WTC11 (cell line): Measurements from ENCODE around the gene EFNB3. TPM values are rescaled to one million over a fixed set of nuclear protein-coding genes. Genes with fewer than 3 reads are reported as not detected.

Experiments used
- ATAC-seq: fragments of 200-7000 bp; cut with Tn5 transposase; 2 replicates; pipeline ENCODE4 v1.10.0; 2021; ENCODE audit warnings: mild to moderate bottlenecking, moderate library complexity
- CTCF ChIA-PET: fragments of 300-600 bp; sonication (Branson Sonifier 250); formaldehyde crosslinking; loops from one replicate; lab custom pipeline; 2021; ENCODE audit warnings: antibody characterized with exemption; lab: Charles Lee
- POLR2A ChIA-PET: fragments of 350-600 bp; sonication (Branson Sonifier 250); formaldehyde crosslinking; loops from one replicate; lab custom pipeline; 2021; ENCODE audit warnings: antibody characterized with exemption; lab: Charles Lee
- DNase-seq: peaks from one replicate; pipeline ENCODE4 v3.0.0; 2021; ENCODE audit warnings: low spot score
- H3K27ac Mint-ChIP-seq: 2 replicates; pipeline ENCODE4 v1.8.0; 2021; ENCODE audit warnings: mixed read lengths
- H3K27me3 Mint-ChIP-seq: 2 replicates; pipeline ENCODE4 v1.8.0; 2021; ENCODE audit warnings: low read depth, mild to moderate bottlenecking, moderate library complexity, mixed read lengths
- H3K36me3 Mint-ChIP-seq: 2 replicates; pipeline ENCODE4 v1.8.0; 2021; ENCODE audit warnings: mixed read lengths
- H3K4me1 Mint-ChIP-seq: 2 replicates; pipeline ENCODE4 v1.8.0; 2022; ENCODE audit warnings: mixed read lengths
- H3K4me3 Mint-ChIP-seq: 2 replicates; pipeline ENCODE4 v1.8.0; 2021; ENCODE audit warnings: mild to moderate bottlenecking, moderate library complexity, mixed read lengths
- H3K9me3 Mint-ChIP-seq: 2 replicates; pipeline ENCODE4 v1.8.0; 2021; ENCODE audit warnings: mixed read lengths
- CREB1 ChIP-seq: sonication (generic); formaldehyde crosslinking; IDR thresholded peaks from 2 replicates; pipeline ENCODE4 v1.8.0; 2023; ENCODE audit warnings: mild to moderate bottlenecking, missing genetic modification reagents
- E2F1 ChIP-seq: sonication (generic); formaldehyde crosslinking; IDR thresholded peaks from 2 replicates; pipeline ENCODE4 v1.8.0; 2022; ENCODE audit warnings: mild to moderate bottlenecking, missing genetic modification reagents
- ERG ChIP-seq: fragments of 250-450 bp; sonication (Bioruptor Pico); IDR thresholded peaks from 2 replicates; pipeline ENCODE4 v1.8.0; 2021; ENCODE audit warnings: mild to moderate bottlenecking
- FOXJ3 ChIP-seq: sonication (generic); formaldehyde crosslinking; IDR thresholded peaks from 2 replicates; pipeline ENCODE4 v1.9.0; 2021; ENCODE audit warnings: missing genetic modification reagents, mild to moderate bottlenecking, borderline replicate concordance
- FOXP1 ChIP-seq: sonication (generic); formaldehyde crosslinking; IDR thresholded peaks from 2 replicates; pipeline ENCODE4 v1.8.0; 2022; ENCODE audit warnings: missing genetic modification reagents, mild to moderate bottlenecking, moderate library complexity, borderline replicate concordance
- GRHL2 ChIP-seq: fragments of 250-450 bp; sonication (Bioruptor Pico); IDR thresholded peaks from 2 replicates; pipeline ENCODE4 v1.8.0; 2022; ENCODE audit warnings: mild to moderate bottlenecking, moderate library complexity; ENCODE audit not compliant: insufficient replicate concordance, severe bottlenecking
- GTF2I ChIP-seq: fragments of 250-450 bp; sonication (Bioruptor Pico); conservative IDR thresholded peaks from 2 replicates; pipeline ENCODE4 v1.4.0; 2021; ENCODE audit warnings: mild to moderate bottlenecking
- IRF2 ChIP-seq: sonication (generic); formaldehyde crosslinking; IDR thresholded peaks from 2 replicates; pipeline ENCODE4 v1.8.0; 2022; ENCODE audit warnings: low read depth, missing genetic modification reagents, borderline replicate concordance
- JAZF1 ChIP-seq: fragments of 250-450 bp; sonication (Bioruptor Pico); IDR thresholded peaks from 2 replicates; pipeline ENCODE4 v1.9.0; 2021; ENCODE audit warnings: moderate library complexity, mild to moderate bottlenecking, inconsistent platforms
- MLX ChIP-seq: sonication (generic); formaldehyde crosslinking; IDR thresholded peaks from 2 replicates; pipeline ENCODE4 v1.8.1; 2023; ENCODE audit warnings: mild to moderate bottlenecking, missing genetic modification reagents, moderate library complexity
- NFYB ChIP-seq: sonication (generic); formaldehyde crosslinking; conservative IDR thresholded peaks from 2 replicates; pipeline ENCODE4 v1.8.0; 2022; ENCODE audit warnings: low read depth, missing genetic modification reagents
- RELA ChIP-seq: sonication (generic); formaldehyde crosslinking; IDR thresholded peaks from 2 replicates; pipeline ENCODE4 v1.8.1; 2022; ENCODE audit warnings: missing genetic modification reagents, mild to moderate bottlenecking, borderline replicate concordance
- STAT6 ChIP-seq: sonication (generic); formaldehyde crosslinking; conservative IDR thresholded peaks from 2 replicates; pipeline ENCODE4 v1.8.1; 2023; ENCODE audit warnings: mild to moderate bottlenecking, low read depth, missing genetic modification reagents, moderate library complexity
- ZBTB43 ChIP-seq: sonication (generic); formaldehyde crosslinking; IDR thresholded peaks from 2 replicates; pipeline ENCODE4 v1.8.1; 2023; ENCODE audit warnings: mild to moderate bottlenecking, missing genetic modification reagents
- ZMAT4 ChIP-seq: fragments of 250-450 bp; sonication (Bioruptor Pico); IDR thresholded peaks from 2 replicates; pipeline ENCODE4 v1.9.0; 2021; ENCODE audit warnings: mild to moderate bottlenecking
- ZNF512 ChIP-seq: sonication (generic); formaldehyde crosslinking; IDR thresholded peaks from 2 replicates; pipeline ENCODE4 v1.8.1; 2022; ENCODE audit warnings: missing genetic modification reagents, borderline replicate concordance
- ZNF532 ChIP-seq: fragments of 250-450 bp; sonication (Bioruptor Pico); IDR thresholded peaks from 2 replicates; pipeline ENCODE4 v1.9.0; 2021; ENCODE audit warnings: mild to moderate bottlenecking, borderline replicate concordance
- total RNA-seq: library from RNA; stranded (reverse); gene quantifications from 3 replicates; pipeline ENCODE4 v1.2.3, GENCODE V29; 2021

The EFNB3 gene
- total RNA-seq, 1 experiment from 2014 or later: 14.7 TPM

GRCh38 chr17:7744416-7744815 lies 39.4 kb downstream of the EFNB3 start (continued):
- TF ChIP-seq ZBTB43: no peak
- TF ChIP-seq CREB1 (CRISPR knock-in tag): no peak
- no peak for TF ChIP-seq MLX
- TF ChIP-seq GRHL2 (CRISPR knock-in tag): no peak
- no peak for TF ChIP-seq ZNF512 (CRISPR knock-in tag)
- TF ChIP-seq JAZF1 (CRISPR knock-in tag): no peak

- H3K36me3 Mint-ChIP-seq: no peaks in the 10 kb centered on the region
- H3K9me3 Mint-ChIP-seq: peaks cover 5% of the 10 kb centered on the region
- no peak overlapping the region for H3K4me3 Mint-ChIP-seq
- DNase-seq (no peak), ATAC-seq (no peak)
- TF ChIP-seq RELA: no peak
- TF ChIP-seq ZMAT4 (CRISPR knock-in tag): no peak
- no peak for TF ChIP-seq FOXJ3
- TF ChIP-seq IRF2 (CRISPR knock-in tag): no peak
- no peak for TF ChIP-seq NFYB
- no peak for TF ChIP-seq GTF2I (CRISPR knock-in tag)
- H3K4me1 Mint-ChIP-seq: no peaks in the 10 kb centered on the region
- CTCF ChIA-PET: interaction anchor here (1.4 to 1.5 kb wide), 2 partner anchors 11 to 37 kb away, joined by 3 to 4 read pairs; no protein-coding TSS in a partner anchor
- POLR2A ChIA-PET: no interaction called here
- H3K27ac Mint-ChIP-seq: no peak overlapping the region
- H3K27me3 Mint-ChIP-seq: peaks cover 6% of the 10 kb centered on the region
These were observed 40.9 kb downstream of the EFNB3 start for GRCh38 chr17:7745748-7746470.

- Mint-ChIP-seq H3K27ac (no peak overlapping the region), H3K4me1 (no peaks in the 10 kb centered on the region), H3K4me3 (no peak overlapping the region), H3K36me3 (no peaks in the 10 kb centered on the region), H3K9me3 (peaks cover 5% of the 10 kb centered on the region), H3K27me3 (peaks cover 4% of the 10 kb centered on the region)
- DNase-seq (no peak), ATAC-seq (no peak)
- POLR2A ChIA-PET: no interaction called here
- CTCF ChIA-PET: interaction anchor here (0.9 to 2.0 kb wide), 2 partner anchors 53 to 341 kb away, joined by 3 to 5 read pairs; no protein-coding TSS in a partner anchor
- TF ChIP-seq ERG (no peak), STAT6 (CRISPR knock-in tag) (no peak), MLX (no peak), FOXP1 (no peak), E2F1 (CRISPR knock-in tag) (no peak), ZNF532 (CRISPR knock-in tag) (no peak)
These were observed 42.7 kb downstream of the EFNB3 start for GRCh38 chr17:7747635-7748071.
